ENCODE data around the gene BTN3A1. TPM values are rescaled to one million over a fixed set of nuclear protein-coding genes. Genes with fewer than 3 reads are reported as not detected.
"Not testable (repeated sequence)": the region's sequence is repeated elsewhere in the genome, so short reads cannot be mapped to it uniquely, and the experiment has no call there.

BTN3A1 gene
- total and polyA plus RNA-seq, 2 of the 13 experiments (the other 11 are each of a cell fraction or from before 2014, with no cell fraction given): 13.3 to 14.0 TPM

DNA sequence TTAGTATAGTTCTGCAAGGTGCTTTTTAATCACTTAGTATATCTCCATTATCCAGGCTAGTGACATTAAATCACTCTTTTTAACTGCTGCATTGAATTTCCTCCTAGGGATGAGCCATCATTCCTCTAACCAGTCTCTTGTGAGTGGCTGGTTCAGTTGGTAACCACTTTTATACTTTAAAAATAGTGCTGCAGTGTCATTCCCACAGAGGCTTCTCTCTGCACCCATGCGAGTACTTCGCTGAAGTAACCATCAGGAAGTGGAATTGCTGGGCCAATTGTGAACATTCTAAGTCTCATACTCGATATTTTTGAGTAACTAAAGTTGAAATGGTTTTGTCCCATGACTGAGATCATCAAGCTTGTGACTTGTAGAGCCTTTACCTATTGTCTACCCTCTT lies 35.0 kb upstream of the BTN3A1 start (continued):
- TF ChIP-seq HNRNPL (IDR thresholded peaks at IDR 0.05; ENCODE audit: low read depth, low read length): no peak

GRCh38 chr6:26371813-26372212 lies 30.3 kb upstream of the BTN3A1 start:
- intact Hi-C loops (cut with micrococcal nuclease; ENCODE audit: unreplicated experiment); H3K9ac ChIP-seq (ENCODE audit: insufficient read depth, low read depth, low read length); FAIRE-seq; H3K27me3 ChIP-seq (ENCODE audit: control insufficient read depth in 1 of 2, insufficient read depth in 2 of 2, low read length in 2 of 2); CTCF ChIA-PET (ENCODE audit: low intra/inter-chr PET ratio, low total read pairs); in situ Hi-C loops (cut with HindIII; ENCODE audit: extremely low pct_ligation_motif_present, low pct_unique_long_range_greater_than_20kb); H3K4me2 ChIP-seq (ENCODE audit: low read depth, low read length); POLR2A ChIA-PET; H4K20me1 ChIP-seq (ENCODE audit: insufficient read depth, low read length); ATAC-seq; BruUV-seq (replicated peaks); H3K4me1 ChIP-seq (ENCODE audit: insufficient read depth, low read length); H3K9me3 ChIP-seq (ENCODE audit: low read length); H2AFZ ChIP-seq (ENCODE audit: low read length); H3K27ac ChIP-seq (ENCODE audit: extremely low read length, insufficient read depth, low read length); DNase-seq (ENCODE audit: low spot score); H3K79me2 ChIP-seq (ENCODE audit: insufficient read depth, low read length); H3K4me3 ChIP-seq (replicated peaks in 1 of 3; ENCODE audit: insufficient read depth in 1 of 3, low read depth in 2 of 3, low read length in 3 of 3): not testable (repeated sequence)
- WGBS (ENCODE audit: low lambda C conversion rate): 93% methylated on average over 4 of the region's 4 CpGs
- H3K36me3 ChIP-seq (replicated peaks in 1 of 2; ENCODE audit: control insufficient read depth in 1 of 2, insufficient read depth in 2 of 2, low read length in 2 of 2): peaks cover 3 to 34% of the 10 kb centered on the region in 2 experiments; a peak in 3 of 5 replicates

GRCh38 chr6:26372308-26373144 lies 29.5 kb upstream of the BTN3A1 start:
- POLR2A ChIA-PET: no interaction called here
- 95% methylated on average over 12 of the region's 12 CpGs for WGBS (ENCODE audit: low lambda C conversion rate)

More at GRCh38 chr6:26372308-26373144, 29.5 kb upstream of the BTN3A1 start:
- Histone ChIP-seq H3K4me3 (replicated peaks in 1 of 3; ENCODE audit: insufficient read depth in 1 of 3, low read depth in 2 of 3, low read length in 3 of 3) (no peak overlapping the region), H3K79me2 (ENCODE audit: insufficient read depth, low read length) (no peaks in the 10 kb centered on the region), H3K9ac (ENCODE audit: insufficient read depth, low read depth, low read length) (no peak overlapping the region), H3K27me3 (ENCODE audit: control insufficient read depth in 1 of 2, insufficient read depth in 2 of 2, low read length in 2 of 2) (no peaks in the 10 kb centered on the region), H3K27ac (ENCODE audit: extremely low read length, insufficient read depth, low read length) (no peak overlapping the region), H4K20me1 (ENCODE audit: insufficient read depth, low read length) (no peaks in the 10 kb centered on the region), H2AFZ (ENCODE audit: low read length) (no peak overlapping the region), H3K4me2 (ENCODE audit: low read depth, low read length) (no peak overlapping the region), H3K36me3 (replicated peaks in 1 of 2; ENCODE audit: control insufficient read depth in 1 of 2, insufficient read depth in 2 of 2, low read length in 2 of 2) (peaks cover 3 to 34% of the 10 kb centered on the region in 2 experiments; a peak in 3 of 5 replicates), H3K9me3 (ENCODE audit: low read length) (no peaks in the 10 kb centered on the region), H3K4me1 (ENCODE audit: insufficient read depth, low read length) (no peaks in the 10 kb centered on the region)
- FAIRE-seq: no peak
- TF ChIP-seq NFYC (CRISPR knock-in tag; IDR thresholded peaks at IDR 0.05): no peak
- no peak for TF ChIP-seq POLR2AphosphoS2 (IDR thresholded peaks at IDR 0.05; ENCODE audit: low read depth, low read length)
- no peak for TF ChIP-seq SP1 (IDR thresholded peaks at IDR 0.05)
- TF ChIP-seq SP1 (CRISPR knock-in tag; IDR thresholded peaks at IDR 0.05): no peak
- no peak for TF ChIP-seq TBP (CRISPR knock-in tag; IDR thresholded peaks at IDR 0.05)
- no peak for TF ChIP-seq HNF4A (CRISPR knock-in tag; IDR thresholded peaks at IDR 0.05)
- TF ChIP-seq SMAD9 (CRISPR knock-in tag; IDR thresholded peaks at IDR 0.05): no peak
- TF ChIP-seq STAG1 (CRISPR knock-in tag; IDR thresholded peaks at IDR 0.05): no peak
- no peak for TF ChIP-seq MYNN (CRISPR knock-in tag; IDR thresholded peaks at IDR 0.05; ENCODE audit: low read depth)
- no peak for TF ChIP-seq TSC22D2 (CRISPR knock-in tag; IDR thresholded peaks at IDR 0.05; ENCODE audit: borderline replicate concordance)
- TF ChIP-seq JARID2 (CRISPR knock-in tag; IDR thresholded peaks at IDR 0.05; ENCODE audit: insufficient replicate concordance): no peak
- no peak for DNase-seq (ENCODE audit: low spot score)
- intact Hi-C loops (cut with micrococcal nuclease; ENCODE audit: unreplicated experiment): no loop called here
- BruUV-seq (replicated peaks): no TSS peak
- in situ Hi-C loops (cut with HindIII; ENCODE audit: extremely low pct_ligation_motif_present, low pct_unique_long_range_greater_than_20kb): no loop called here
- CTCF ChIA-PET (ENCODE audit: low intra/inter-chr PET ratio, low total read pairs): no interaction called here
- no peak for ATAC-seq
